GM10847 (cell line): ENCODE measurements around the gene CD69.

ENCODE experiments used
- POLR2A ChIP-seq: IDR thresholded peaks from 2 replicates; pipeline ENCODE4 v1.6.1; 2011; ENCODE audit not compliant: insufficient read length; ENCODE audit errors: extremely low read depth

The CD69 gene

GRCh38 chr12:9741726-9742125 lies 19.0 kb downstream of the CD69 start:
- no peak for TF ChIP-seq POLR2A

- TF ChIP-seq POLR2A = no peak
These were observed 20.5 kb downstream of the CD69 start for GRCh38 chr12:9740106-9740750.

GRCh38 chr12:9736936-9737705 lies 23.6 kb downstream of the CD69 start:
- no peak for TF ChIP-seq POLR2A

- no peak for TF ChIP-seq POLR2A
These were observed 25.1 kb downstream of the CD69 start for GRCh38 chr12:9735601-9736000.

GRCh38 chr12:9732921-9733461 lies 27.7 kb downstream of the CD69 start, which contains the start of gene CLECL1:
CLECL1 (minus strand) TSS chr12:9733097.
- TF ChIP-seq POLR2A = no peak

GRCh38 chr12:9731797-9732196 lies 28.9 kb downstream of the CD69 start:
- no peak for TF ChIP-seq POLR2A

GRCh38 chr12:9731393-9731792 lies 29.3 kb downstream of the CD69 start:
- no peak for TF ChIP-seq POLR2A

GRCh38 chr12:9730591-9730990 lies 30.1 kb downstream of the CD69 start:
- TF ChIP-seq POLR2A = no peak

- no peak for TF ChIP-seq POLR2A
These were observed 30.7 kb downstream of the CD69 start for GRCh38 chr12:9730011-9730410.

- no peak for TF ChIP-seq POLR2A
These were observed 31.6 kb downstream of the CD69 start for GRCh38 chr12:9729082-9729481.

GRCh38 chr12:9727813-9728212 lies 32.9 kb downstream of the CD69 start:
- TF ChIP-seq POLR2A = no peak

GRCh38 chr12:9725213-9725870 lies 35.4 kb downstream of the CD69 start:
- TF ChIP-seq POLR2A = no peak

- TF ChIP-seq POLR2A = no peak
These were observed 36.7 kb downstream of the CD69 start for GRCh38 chr12:9724023-9724422.

- TF ChIP-seq POLR2A = no peak
These were observed 39.2 kb downstream of the CD69 start for GRCh38 chr12:9721394-9722092.

GRCh38 chr12:9719790-9720189 lies 40.9 kb downstream of the CD69 start:
- no peak for TF ChIP-seq POLR2A

- TF ChIP-seq POLR2A = no peak
These were observed 41.7 kb downstream of the CD69 start for GRCh38 chr12:9718968-9719367.
